Gastrocnemius medialis (tissue), 4 donors: Measurements from ENCODE around the gene OR10A4.

ENCODE experiments used
- CTCF ChIP-seq, 5 experiments: fragments of 450-650 bp in 3 of 5; fragments of 200-600 bp in 2 of 5; sonication (generic) in 2 of 5; IDR thresholded peaks in 4 of 5; conservative IDR thresholded peaks in 1 of 5; 1 replicate in 4 of 5; 2 replicates in 1 of 5; pipeline ENCODE4 v1.5.1; 2016 to 2019; ENCODE audit warnings: antibody characterized with exemption in 5 of 5, mild to moderate bottlenecking in 3 of 5, moderate library complexity in 3 of 5
- POLR2A ChIP-seq, 2 donors: fragments of 450-650 bp; IDR thresholded peaks; one replicate each; pipeline ENCODE4 v1.6.1; 2017; ENCODE audit warnings: antibody characterized with exemption in 2 of 2, mild to moderate bottlenecking in 2 of 2, moderate library complexity in 2 of 2

GRCh38 chr11:6889835-6890234, 13.4 kb downstream of the OR10A4 start:
- TF ChIP-seq POLR2A (IDR thresholded peaks at IDR 0.05) (no peak), CTCF (IDR thresholded peaks at IDR 0.05 in 4 of 5, conservative IDR thresholded peaks at IDR 0.05 in 1 of 5) (no peak)
